ENCODE data around the gene NRG3.

NRG3 gene

DNA sequence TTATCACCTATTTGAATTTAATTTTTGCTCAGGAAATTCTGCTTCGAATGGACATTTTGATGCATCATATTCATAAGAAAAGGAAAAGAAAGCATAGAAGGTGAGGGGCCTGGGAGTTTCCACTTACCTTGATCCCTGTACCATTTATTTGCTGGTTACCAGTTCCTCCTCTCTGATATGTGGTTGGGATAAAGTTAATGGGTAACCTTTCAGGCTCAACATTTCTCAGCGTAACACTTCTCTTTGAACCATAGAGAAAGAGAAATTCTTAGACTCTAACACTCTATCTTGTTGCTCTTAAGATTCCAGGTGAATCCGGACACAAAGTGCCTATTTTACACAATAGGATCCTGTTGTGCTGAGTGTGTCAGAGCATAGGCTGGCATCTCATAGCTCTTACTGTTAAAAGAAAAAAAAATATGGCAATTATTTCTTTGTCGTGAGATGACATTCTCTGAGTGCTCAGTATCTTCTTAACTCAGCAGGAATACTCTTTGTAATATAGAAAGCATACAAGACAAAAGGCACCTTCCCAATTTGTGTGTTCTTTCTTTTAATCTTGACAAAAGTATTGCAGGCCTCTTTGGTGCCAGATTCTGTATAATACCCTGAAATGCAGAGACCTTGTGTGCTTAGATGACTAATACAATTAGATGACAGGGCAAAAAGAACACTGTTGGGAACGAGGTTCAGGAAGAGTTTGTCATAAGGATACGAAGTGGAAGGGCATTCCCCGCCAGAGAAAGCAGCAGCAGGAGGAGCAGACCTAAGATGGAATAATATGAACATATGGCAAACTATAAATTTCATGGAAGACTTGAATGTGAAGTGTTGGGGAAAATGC is 689.6 kb downstream of the NRG3 start:
- TF ChIP-seq, protein P1, sequence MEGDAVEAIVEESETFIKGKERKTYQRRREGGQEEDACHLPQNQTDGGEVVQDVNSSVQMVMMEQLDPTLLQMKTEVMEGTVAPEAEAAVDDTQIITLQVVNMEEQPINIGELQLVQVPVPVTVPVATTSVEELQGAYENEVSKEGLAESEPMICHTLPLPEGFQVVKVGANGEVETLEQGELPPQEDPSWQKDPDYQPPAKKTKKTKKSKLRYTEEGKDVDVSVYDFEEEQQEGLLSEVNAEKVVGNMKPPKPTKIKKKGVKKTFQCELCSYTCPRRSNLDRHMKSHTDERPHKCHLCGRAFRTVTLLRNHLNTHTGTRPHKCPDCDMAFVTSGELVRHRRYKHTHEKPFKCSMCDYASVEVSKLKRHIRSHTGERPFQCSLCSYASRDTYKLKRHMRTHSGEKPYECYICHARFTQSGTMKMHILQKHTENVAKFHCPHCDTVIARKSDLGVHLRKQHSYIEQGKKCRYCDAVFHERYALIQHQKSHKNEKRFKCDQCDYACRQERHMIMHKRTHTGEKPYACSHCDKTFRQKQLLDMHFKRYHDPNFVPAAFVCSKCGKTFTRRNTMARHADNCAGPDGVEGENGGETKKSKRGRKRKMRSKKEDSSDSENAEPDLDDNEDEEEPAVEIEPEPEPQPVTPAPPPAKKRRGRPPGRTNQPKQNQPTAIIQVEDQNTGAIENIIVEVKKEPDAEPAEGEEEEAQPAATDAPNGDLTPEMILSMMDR (IDR thresholded peaks at IDR 0.05; ENCODE audit: control extremely low read depth, extremely low read depth, low read depth, missing control alignments) = no peak
- DNase-seq (ENCODE audit: extremely low spot score) = no peak

DNA sequence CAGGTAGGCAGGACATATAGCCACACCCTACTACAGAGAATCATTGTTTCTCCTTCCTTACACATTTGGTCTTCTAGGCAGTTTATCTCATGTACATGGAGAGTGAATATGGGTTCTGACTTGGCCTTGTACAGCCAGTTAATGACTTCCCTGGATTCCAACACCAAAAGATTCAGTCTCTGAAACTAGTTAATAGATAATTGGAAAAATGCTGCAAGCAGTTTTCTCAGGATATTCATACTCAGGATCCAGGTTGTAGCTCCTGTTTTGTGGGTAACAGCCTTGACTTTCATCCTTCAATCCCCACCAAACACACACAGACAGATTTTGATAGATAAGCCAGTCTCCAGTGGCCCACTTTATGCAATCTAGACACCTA is 690.2 kb downstream of the NRG3 start:
- no peak for DNase-seq (ENCODE audit: extremely low spot score)
- TF ChIP-seq, protein P1 (IDR thresholded peaks at IDR 0.05; ENCODE audit: control extremely low read depth, extremely low read depth, low read depth, missing control alignments) = no peak
- ChIA-PET POLR2A (no interaction called here), CTCF (no interaction called here)

More for the DNA sequence above, 689.6 kb downstream of the NRG3 start:
- ChIA-PET POLR2A (no interaction called here), CTCF (no interaction called here)

DNA sequence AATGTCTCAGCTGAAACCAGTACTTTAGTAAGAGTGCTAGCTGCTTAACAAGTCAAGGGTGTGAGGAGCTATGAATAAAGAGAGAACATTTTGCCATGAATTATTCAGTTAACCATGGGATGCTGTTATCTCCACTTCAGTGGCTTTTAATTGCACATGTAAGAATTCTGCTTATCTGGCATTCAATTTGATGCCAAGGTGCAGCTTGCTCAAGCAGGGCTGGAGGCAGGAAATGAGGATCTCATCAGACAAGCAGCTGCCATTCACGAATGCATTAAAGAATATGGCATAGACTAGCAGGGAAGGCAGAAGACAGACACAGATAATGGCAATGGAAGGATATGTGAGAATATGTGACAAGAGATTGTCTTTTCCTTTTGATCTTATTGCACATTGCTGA is 697.8 kb downstream of the NRG3 start:
- ChIA-PET CTCF (interaction anchor here (0.8 kb wide), 1 partner anchor 11 kb away, joined by 3 read pairs; no protein-coding TSS in a partner anchor), POLR2A (no interaction called here)

DNA sequence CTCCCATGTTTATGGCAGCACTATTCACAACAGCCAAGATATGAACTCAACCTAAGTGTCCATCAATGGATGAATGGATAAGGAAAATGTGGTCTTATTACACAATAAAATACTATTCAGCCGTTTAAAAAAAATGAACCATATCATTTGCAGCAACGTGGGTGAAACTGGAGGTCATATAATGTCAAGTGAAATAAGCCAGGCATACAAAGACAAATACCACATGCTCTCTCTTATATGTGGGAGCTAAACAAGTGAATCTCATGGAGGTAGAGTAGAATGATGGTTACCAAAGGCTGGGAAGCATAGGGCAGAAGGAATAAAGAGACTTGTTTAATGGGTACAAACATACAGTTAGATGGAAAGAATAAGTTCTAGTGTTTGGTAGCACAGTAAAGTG is 699.1 kb downstream of the NRG3 start:
- DNase-seq (ENCODE audit: extremely low spot score) = no peak
- TF ChIP-seq, protein P1 (IDR thresholded peaks at IDR 0.05; ENCODE audit: control extremely low read depth, extremely low read depth, low read depth, missing control alignments) = no peak
- POLR2A ChIA-PET = no interaction called here
- CTCF ChIA-PET = no interaction called here

More for the DNA sequence above, 697.8 kb downstream of the NRG3 start:
- DNase-seq (ENCODE audit: extremely low spot score) = no peak
- TF ChIP-seq, protein P1 (IDR thresholded peaks at IDR 0.05; ENCODE audit: control extremely low read depth, extremely low read depth, low read depth, missing control alignments) = no peak

DNA sequence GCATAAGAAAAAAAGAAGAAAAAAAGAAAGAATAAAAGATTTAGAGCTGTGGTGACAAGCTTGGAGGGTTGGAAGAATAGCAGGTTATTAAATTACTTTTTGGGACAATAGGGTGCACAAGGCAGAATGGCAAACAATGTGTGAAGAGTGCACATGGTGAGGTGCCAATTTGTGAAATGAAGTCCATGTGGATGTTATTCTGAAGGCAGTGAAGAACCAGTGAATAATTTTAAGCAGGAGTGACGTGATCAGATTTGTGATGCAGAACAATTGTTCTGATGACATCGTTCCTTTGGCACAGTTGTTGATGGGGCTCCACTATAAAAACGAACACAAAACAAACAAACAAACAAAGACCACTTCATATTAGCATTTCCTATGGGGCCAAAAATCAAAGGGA is 700.3 kb downstream of the NRG3 start:
- DNase-seq (ENCODE audit: extremely low spot score) = no peak
- ChIA-PET POLR2A (no interaction called here), CTCF (no interaction called here)
- TF ChIP-seq, protein P1 (IDR thresholded peaks at IDR 0.05; ENCODE audit: control extremely low read depth, extremely low read depth, low read depth, missing control alignments) = no peak

DNA sequence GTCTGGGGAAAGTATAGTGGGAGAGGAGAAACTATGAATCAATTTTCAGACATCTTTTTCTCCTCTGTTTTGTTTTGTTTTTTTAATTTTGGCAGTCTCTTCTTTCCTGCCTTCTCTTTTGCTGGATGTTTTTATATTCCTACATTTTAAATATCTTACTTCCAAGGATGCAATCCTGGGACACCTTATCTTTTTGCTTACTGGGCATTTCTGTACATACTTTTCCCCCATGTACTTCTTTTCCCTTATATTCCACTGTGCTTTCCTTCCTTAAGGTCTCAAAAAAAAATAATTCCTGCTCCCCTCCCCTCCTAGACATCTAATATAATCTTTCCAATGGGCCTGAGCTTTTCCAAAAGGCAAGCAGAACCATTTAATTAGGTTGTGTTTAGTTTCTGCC is 701.1 kb downstream of the NRG3 start:
- DNase-seq (ENCODE audit: extremely low spot score) = no peak
- CTCF ChIA-PET = no interaction called here
- POLR2A ChIA-PET = no interaction called here
- TF ChIP-seq, protein P1 (IDR thresholded peaks at IDR 0.05; ENCODE audit: control extremely low read depth, extremely low read depth, low read depth, missing control alignments) = no peak

All from GM10248 (cell line).